H54 (cell line): ENCODE measurements around the gene GMPS.
A peak's percentile ranks its signal among the peaks of the same experiment; 100 is the strongest.
"Not testable (repeated sequence)": the region's sequence is repeated elsewhere in the genome, so short reads cannot be mapped to it uniquely, and the experiment has no call there.

Experiments used
- DNase-seq: peaks from one replicate; pipeline ENCODE4 v3.0.0; 2011; ENCODE audit warnings: low spot score, mixed read lengths; ENCODE audit not compliant: insufficient read length
- FAIRE-seq: peaks from 3 replicates; lab custom pipeline; 2011; peaks lifted over from hg19 to GRCh38; lab: Jason Lieb, UNC
- POLR2A ChIP-seq: IDR thresholded peaks from 2 replicates; pipeline ENCODE4 v1.6.1; 2011; ENCODE audit warnings: low read depth, mild to moderate bottlenecking, low read length

The GMPS gene

DNA sequence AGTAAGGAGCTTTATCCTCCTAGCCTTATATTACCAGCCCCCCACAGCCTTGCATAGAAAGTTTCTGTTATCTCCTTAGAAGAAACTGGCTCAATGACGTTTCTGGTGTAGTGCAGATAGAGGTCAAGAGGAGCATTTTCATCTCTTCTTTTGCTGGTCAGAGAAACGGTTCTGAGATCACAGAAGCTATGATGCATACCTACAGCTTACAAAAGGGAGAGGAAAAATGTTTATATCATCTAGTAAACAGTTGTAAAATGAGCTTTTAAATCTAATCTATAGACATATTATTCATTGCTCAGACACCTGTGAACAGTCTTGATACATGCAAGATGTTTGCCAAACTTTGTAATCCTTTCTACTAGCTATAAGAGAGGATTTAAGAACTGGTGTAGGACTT lies 68.0 kb downstream of the GMPS start:
- TF ChIP-seq POLR2A, result no peak
- DNase-seq, result no peak
- FAIRE-seq, result no peak

DNA sequence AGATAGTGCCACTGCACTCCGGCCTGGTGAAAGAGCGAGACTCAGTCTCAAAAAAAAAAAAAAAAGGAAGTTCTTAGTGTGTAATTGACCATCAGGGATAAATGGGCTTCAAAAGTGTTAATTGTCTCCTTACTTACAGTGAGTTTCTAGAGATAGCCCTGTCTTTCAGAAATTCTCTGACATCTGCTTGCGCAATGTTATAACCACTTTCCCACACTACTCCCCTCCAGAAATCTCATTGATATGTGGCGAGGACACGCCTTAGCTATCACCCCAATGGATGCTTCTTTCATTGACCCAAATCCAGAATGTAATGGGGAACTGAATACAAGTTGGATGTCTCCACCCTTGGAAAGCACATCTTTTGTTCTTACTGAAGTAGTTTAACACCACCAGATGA lies 70.9 kb downstream of the GMPS start:
- no peak for FAIRE-seq
- TF ChIP-seq POLR2A, result no peak
- DNase-seq, result no peak

DNA sequence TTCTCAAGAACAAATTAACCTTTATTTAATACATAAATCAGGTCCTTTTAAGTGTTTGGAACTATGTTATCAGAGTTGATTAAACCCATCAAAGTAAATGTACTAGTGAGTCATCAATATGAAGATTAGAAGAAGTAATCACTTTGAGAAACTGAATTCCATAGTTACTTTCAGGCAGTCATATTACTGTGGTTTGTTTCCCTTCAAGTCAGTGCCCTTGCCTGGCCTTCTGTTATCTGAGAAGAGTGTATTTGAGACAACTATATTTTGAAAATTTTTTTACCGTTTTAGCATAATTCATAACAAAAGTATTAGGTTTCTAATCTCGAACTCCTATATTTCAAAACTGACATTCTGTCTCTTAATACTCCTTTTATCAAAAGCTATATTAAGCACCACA lies 73.6 kb downstream of the GMPS start:
- DNase-seq (no peak), FAIRE-seq (no peak)
- TF ChIP-seq POLR2A, result no peak

DNA sequence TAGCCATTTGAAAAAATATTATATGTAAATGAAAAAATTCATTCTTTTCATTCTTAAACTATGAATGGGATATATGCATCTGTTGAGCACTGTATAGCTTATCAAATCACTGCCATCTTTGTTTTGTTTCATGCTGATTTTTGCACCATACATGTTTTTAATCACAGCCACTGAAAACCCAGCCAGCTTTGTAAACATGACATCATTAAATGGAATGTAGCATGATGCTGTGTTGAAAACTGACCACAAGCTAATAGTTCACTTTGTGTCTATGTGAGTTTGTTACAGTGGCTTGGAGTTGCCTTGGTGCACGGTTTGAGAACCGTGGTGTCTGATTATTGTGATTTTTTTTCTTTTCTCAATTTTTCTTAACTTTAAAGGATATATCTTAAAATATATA lies 75.7 kb downstream of the GMPS start:
- FAIRE-seq (peak; percentile 93), DNase-seq (peak; percentile 30)
- TF ChIP-seq POLR2A, result no peak

DNA sequence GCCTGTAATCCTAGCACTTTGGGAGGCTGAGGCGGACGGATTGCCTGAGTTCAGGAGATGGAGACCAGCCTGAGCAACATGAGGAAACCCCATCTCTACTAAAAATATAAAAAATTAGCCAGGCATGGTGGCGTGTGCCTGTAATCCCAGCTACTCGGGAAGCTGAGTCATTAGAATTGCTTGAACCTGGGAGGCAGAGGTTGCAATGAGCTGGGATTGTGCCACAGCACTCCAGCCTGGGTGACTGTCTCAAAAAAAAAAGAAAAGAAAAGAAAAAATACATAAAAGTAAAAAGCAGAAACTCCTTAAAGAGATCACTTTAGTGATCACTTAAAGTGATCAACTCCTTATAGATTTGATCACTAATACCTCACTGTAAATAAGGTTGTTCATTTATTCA lies 78.0 kb downstream of the GMPS start:
- no peak for FAIRE-seq
- DNase-seq, result no peak
- no peak for TF ChIP-seq POLR2A

DNA sequence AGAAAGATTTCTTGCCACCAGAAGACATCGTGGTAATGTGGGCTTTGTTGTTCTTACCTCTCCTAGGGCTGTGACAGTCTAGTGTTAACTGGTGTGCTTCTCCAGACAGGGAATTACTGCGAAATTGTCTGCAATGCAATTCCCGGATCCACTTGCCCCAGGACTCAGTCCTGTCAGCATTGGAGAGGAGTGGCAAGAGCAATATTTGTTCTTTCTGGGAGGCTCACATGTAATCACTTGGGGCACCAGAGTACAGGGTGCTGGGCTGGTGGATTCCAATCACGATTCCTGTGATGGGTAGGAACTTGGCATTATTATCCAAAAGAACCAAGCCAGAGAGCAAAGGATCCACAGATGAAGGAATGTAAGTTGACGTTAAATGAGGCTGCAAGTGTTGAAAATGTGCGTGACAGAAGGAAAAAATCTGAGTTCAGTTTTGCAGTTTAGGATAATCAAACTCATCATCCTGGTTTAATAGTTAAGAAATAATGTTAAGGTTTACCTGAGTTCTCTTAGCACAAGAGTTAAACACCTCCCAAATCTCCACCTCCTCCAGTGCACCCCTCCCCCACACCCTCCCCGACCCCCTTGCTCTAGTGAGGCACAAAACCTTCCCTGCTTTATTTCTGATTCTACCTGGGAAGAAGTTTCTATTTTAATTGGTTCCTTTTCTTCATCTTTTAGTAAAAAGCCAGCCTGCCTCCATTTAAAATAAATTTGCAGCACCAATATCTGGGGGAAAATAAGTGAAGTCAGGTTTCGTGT lies 79.2 kb downstream of the GMPS start:
- no peak for DNase-seq
- TF ChIP-seq POLR2A, result no peak
- no peak for FAIRE-seq

DNA sequence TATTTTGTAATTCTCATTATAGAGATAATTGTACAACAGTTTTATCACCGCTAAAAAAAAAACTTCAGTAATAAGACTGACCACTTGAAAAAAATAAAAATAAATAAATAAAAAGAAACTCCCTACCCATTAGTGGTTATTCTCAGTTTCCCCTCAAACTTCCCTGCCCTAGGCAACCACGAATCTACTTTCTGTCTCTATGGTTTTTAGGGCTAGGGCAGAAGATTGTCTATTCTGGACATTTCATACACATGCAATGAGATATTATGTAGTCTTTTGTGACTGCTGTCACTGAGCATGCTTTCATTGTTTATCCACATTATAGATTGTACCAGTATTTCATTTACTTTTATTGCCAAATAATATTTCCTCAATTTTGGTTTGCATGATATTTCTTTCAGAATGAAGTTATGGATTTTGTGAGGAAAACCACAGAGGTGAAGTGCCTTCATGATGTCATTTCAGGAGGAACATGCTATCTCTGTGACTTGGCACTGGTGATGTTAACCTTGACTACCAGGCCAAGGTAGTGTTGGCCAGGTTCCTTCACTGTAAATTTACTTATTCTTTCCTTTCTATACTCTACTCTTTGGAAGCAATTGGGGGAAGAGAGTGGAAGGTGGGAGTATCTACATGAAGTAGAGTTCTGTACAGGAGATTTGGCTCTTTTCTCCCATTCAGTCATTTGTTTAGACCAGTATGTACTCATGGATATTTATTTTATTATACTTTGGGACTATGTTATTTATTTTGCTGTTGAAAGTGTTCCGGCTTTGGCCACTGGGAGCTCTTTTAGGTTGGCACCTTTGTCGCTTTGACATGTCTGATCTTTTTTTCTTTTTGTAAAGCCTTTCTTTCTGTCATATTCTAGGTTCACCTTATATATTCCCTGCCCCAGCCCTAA lies 86.3 kb downstream of the GMPS start:
- TF ChIP-seq POLR2A, result no peak
- no peak for FAIRE-seq
- DNase-seq, result no peak

DNA sequence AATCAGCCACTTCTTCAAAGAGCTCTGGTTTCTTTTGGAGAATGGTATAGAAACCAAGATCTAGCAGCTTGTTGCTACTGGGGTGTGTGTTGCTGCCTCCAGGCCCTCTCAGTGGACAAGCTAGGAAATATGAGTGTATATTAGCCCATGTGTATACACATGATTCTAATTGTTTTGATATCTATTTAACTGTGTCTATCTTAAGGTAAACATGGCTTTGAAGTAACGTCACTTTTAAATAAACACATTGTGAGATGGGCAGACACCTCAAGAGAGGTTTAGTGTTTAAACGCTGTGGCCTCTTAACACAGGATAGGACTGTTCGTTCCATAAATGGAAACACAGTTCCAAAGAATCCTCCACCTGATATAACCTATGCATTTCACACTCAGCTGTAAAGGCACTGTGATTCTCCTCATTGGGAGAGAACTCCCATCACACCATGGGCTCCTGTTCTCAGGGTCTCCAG lies 87.0 kb downstream of the GMPS start:
- DNase-seq, result no peak
- FAIRE-seq, result no peak
- TF ChIP-seq POLR2A, result no peak

DNA sequence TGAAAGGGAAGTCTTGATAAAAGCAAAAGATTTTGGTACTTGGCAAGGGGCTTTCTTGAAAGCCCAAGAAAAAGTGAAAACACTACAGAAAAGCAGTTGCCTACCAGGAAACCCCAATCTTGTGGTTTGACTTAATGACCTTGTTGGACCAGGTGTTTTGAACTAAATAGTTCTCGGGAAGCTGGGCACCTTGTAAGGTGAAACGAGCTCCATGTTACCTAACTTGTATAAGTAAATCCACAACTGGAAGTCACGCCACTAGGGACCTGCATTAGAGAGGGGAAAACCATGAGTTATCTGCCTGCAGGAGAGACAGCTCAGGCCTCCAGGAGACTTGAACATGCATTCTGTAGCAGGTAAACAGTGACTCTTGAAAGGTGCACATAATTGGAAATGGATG lies 88.2 kb downstream of the GMPS start:
- no peak for FAIRE-seq
- no peak for DNase-seq
- no peak for TF ChIP-seq POLR2A

DNA sequence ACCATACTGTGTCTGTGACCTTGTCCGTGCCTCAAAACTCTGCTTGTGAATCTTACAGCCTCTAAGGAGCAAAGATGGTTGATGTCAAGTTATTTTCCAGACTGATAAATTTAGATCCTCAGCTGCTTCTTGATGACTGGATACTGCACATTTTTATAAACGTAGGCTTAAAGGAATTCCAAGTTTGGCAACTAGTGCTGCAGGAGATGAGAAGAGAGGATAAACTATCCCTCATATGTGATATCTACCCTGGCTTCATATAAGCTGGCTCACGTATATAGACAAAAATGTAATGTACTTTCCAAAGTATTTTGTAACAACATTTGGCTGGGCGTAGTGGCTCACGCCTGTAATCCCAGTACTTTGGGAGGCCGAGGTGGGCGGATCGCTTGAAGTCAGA lies 89.6 kb downstream of the GMPS start:
- no peak for TF ChIP-seq POLR2A
- no peak for DNase-seq
- no peak for FAIRE-seq

DNA sequence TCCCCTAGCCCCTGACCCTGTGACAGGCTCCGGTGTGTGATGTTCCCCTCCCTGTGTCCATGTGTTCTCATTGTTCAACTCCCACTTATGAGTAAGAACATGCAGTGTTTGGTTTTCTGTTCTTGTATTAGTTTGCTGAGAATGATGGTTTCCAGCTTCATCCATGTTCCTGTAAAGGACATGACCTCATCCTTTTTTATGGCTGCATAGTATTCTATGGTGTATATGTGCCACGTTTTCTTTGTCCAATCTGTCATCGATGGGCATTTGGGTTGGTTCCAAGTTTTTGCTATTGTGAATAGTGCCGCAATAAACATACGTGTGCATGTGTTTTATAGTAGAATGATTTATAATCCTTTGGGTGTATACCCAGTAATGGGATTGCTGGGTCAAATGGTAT lies 90.6 kb downstream of the GMPS start:
- not testable (repeated sequence) for DNase-seq

DNA sequence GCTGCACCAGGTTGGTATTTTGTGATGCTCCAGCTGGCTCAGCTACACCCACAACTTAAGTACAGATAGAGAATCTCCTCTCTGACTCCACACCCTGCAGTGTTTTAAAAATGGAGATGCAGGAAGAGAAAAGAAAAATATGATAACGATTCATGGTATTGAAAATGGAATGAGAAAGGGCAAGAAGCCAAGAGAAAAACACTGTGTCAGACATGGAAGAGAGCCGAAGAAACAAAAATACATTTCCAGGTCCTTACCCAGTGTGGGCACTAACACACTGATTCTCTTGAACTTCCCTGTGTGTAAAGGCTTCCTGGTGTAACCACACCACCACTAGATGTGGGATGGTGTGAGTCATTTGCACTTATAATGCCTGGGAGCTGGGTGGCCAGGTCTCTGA lies 93.1 kb downstream of the GMPS start:
- FAIRE-seq (no peak), DNase-seq (no peak)
- TF ChIP-seq POLR2A, result no peak

More for the DNA sequence above, 90.6 kb downstream of the GMPS start:
- not testable (repeated sequence) for FAIRE-seq

DNA sequence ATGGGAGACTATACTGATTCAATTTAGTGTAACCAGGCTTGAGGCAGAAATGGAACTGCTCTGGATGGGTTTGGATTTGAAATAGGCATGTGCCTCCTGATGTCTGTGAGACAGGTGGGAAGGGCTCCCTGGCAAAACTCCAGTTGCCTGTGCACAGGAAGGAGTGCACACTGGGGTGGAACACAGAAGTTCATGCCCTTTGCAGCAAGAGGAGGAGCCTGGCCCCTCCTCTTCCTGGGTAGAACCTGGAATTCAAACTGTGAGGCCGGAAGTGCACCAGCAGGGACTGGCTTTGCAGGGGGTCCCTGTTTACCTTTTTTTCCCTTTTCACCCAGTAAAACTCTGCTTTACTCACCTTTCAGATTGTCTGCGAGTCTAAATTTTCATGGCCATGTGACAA lies 99.9 kb downstream of the GMPS start:
- no peak for DNase-seq
- FAIRE-seq, result no peak
- no peak for TF ChIP-seq POLR2A

DNA sequence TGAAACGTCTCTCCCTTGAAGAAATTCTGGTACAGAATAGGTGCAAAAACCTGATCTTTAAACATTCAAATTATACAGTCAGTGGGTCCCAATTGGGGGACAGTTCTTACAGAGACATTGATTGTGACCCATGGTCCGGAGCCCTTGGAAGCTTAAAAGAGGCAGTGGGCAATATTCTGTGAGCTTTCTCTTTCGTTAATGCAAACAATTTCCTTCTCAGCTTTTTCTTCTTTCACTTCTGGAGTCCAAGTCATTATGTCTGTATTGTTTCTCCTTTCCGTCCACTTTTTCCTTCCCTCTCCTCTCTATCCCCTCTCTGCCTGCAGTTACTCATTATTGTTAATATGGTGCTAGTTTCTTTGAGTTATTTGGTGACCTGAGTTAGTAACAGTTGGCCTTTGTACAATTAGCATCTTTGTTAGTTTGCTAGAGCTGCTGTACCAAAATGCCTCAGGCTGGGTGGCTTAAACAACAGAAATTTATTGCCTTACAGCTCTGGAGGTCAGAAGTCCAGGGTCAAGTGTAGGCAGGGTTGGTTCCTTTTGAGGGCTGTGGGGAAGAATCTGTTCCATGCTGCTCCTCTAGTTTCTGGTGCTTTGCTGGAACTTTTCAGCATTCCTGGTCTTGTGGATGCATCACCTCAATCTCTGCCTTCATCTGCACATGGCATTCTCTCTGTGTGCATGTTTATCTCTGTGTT lies 102.6 kb downstream of the GMPS start:
- no peak for TF ChIP-seq POLR2A
- FAIRE-seq (no peak), DNase-seq (no peak)
